SU-DHL-6 (cell line): ENCODE results near the gene KRT39.

ENCODE experiments used
- CTCF ChIP-seq: fragments of 200-600 bp; sonication (generic); IDR thresholded peaks from one replicate; pipeline ENCODE4 v1.5.1; 2017; ENCODE audit warnings: antibody characterized with exemption, mild to moderate bottlenecking, low read length, moderate library complexity; ENCODE audit not compliant: insufficient read depth, poor library complexity, severe bottlenecking
- EZH2phosphoT487 ChIP-seq: fragments of 200-600 bp; sonication (generic), shearing (Covaris generic); conservative IDR thresholded peaks from 2 replicates; pipeline ENCODE4 v1.6.1; 2018; ENCODE audit warnings: mild to moderate bottlenecking, antibody characterized with exemption, low read length, moderate library complexity, mixed read lengths

GRCh38 chr17:40962059-40962561 is 4.6 kb downstream of the KRT39 start:
- TF ChIP-seq CTCF (no peak), EZH2phosphoT487 (no peak)
